Epithelial cell of prostate (primary cell): ENCODE data around the gene RECQL5.
"Not testable (repeated sequence)": the region's sequence is repeated elsewhere in the genome, so short reads cannot be mapped to it uniquely, and the experiment has no call there.

ENCODE experiments used
- DNase-seq: peaks from one replicate; pipeline ENCODE4 v3.0.0-alpha.2; 2011; ENCODE audit warnings: low read depth, low spot score
- H3K27ac ChIP-seq: fragments of 450-650 bp; 2 replicates; pipeline ENCODE4 v1.5.1; 2017; ENCODE audit warnings: mild to moderate bottlenecking

The RECQL5 gene

GRCh38 chr17:75652341-75652740 is 14.6 kb downstream of the RECQL5 start:
- no peak for DNase-seq
- H3K27ac ChIP-seq: no peak overlapping the region

GRCh38 chr17:75650874-75651273 is 16.1 kb downstream of the RECQL5 start:
- DNase-seq: no peak
- H3K27ac ChIP-seq: no peak overlapping the region

- H3K27ac ChIP-seq: no peak overlapping the region
- DNase-seq: no peak
Observed at GRCh38 chr17:75649687-75650086, 17.3 kb downstream of the RECQL5 start.

GRCh38 chr17:75647921-75648320 is 19.0 kb downstream of the RECQL5 start:
- H3K27ac ChIP-seq: peak overlapping the region; percentile 98
- DNase-seq: no peak

- DNase-seq: no peak
- peak overlapping the region; percentile 98 for H3K27ac ChIP-seq
Observed at GRCh38 chr17:75647061-75647460, 19.9 kb downstream of the RECQL5 start.

GRCh38 chr17:75646638-75646992 is 20.3 kb downstream of the RECQL5 start:
- peak overlapping the region; percentile 98 for H3K27ac ChIP-seq
- no peak for DNase-seq

GRCh38 chr17:75645889-75646637 is 20.9 kb downstream of the RECQL5 start:
- H3K27ac ChIP-seq: peak overlapping the region; percentile 98
- peak; percentile 68 for DNase-seq

- H3K27ac ChIP-seq: peak overlapping the region; percentile 98
Observed at GRCh38 chr17:75645501-75645888, 21.5 kb downstream of the RECQL5 start.

GRCh38 chr17:75643643-75644017 is 23.3 kb downstream of the RECQL5 start:
- H3K27ac ChIP-seq: peak overlapping the region; percentile 98
- no peak for DNase-seq

More at GRCh38 chr17:75645501-75645888, 21.5 kb downstream of the RECQL5 start:
- peak; percentile 99 for DNase-seq

GRCh38 chr17:75642784-75643642 is 23.9 kb downstream of the RECQL5 start:
- peak overlapping the region; percentile 98 for H3K27ac ChIP-seq
- DNase-seq: no peak

GRCh38 chr17:75642182-75642783 is 24.7 kb downstream of the RECQL5 start:
- no peak for DNase-seq
- peak overlapping the region; percentile 98 for H3K27ac ChIP-seq

GRCh38 chr17:75641343-75641742 is 25.6 kb downstream of the RECQL5 start:
- H3K27ac ChIP-seq: peak overlapping the region; percentile 98
- DNase-seq: no peak

- peak overlapping the region; percentile 41 for H3K27ac ChIP-seq
- DNase-seq: no peak
Observed at GRCh38 chr17:75640556-75641119, 26.3 kb downstream of the RECQL5 start.

- DNase-seq: no peak
Observed at GRCh38 chr17:75639771-75640555, 27.0 kb downstream of the RECQL5 start.

GRCh38 chr17:75639327-75639726 is 27.6 kb downstream of the RECQL5 start:
- H3K27ac ChIP-seq: peak overlapping the region; percentile 41
- DNase-seq: no peak

More at GRCh38 chr17:75639771-75640555, 27.0 kb downstream of the RECQL5 start:
- peak overlapping the region; percentile 41 for H3K27ac ChIP-seq

GRCh38 chr17:75638893-75639292 is 28.1 kb downstream of the RECQL5 start:
- DNase-seq: no peak

GRCh38 chr17:75638039-75638438 is 28.9 kb downstream of the RECQL5 start:
- DNase-seq, H3K27ac ChIP-seq: not testable (repeated sequence)

More at GRCh38 chr17:75638893-75639292, 28.1 kb downstream of the RECQL5 start:
- H3K27ac ChIP-seq: no peak overlapping the region

- H3K27ac ChIP-seq: no peak overlapping the region
- DNase-seq: no peak
Observed at GRCh38 chr17:75637551-75637950, 29.4 kb downstream of the RECQL5 start.

GRCh38 chr17:75637143-75637538 is 29.8 kb downstream of the RECQL5 start:
- no peak for DNase-seq
- H3K27ac ChIP-seq: no peak overlapping the region
